Fibroblast of lung (primary cell): Measurements from ENCODE around the gene KRT7.

Experiments
- EZH2 ChIP-seq: IDR thresholded peaks from 2 replicates; pipeline ENCODE4 v1.5.1; 2012; ENCODE audit warnings: low read length, control low read depth, mild to moderate bottlenecking; ENCODE audit errors: missing control alignments
- TF ChIP-seq, protein P1 (sequence below), 2 donors: IDR thresholded peaks in 1 of 2; conservative IDR thresholded peaks in 1 of 2; 1 replicate in 1 of 2; 2 replicates in 1 of 2; pipeline ENCODE4 v1.5.1; 2011 to 2012; ENCODE audit warnings: low read length in 2 of 2, control low read depth in 1 of 2, inconsistent platforms in 1 of 2, low read depth in 1 of 2, mild to moderate bottlenecking in 1 of 2

DNA sequence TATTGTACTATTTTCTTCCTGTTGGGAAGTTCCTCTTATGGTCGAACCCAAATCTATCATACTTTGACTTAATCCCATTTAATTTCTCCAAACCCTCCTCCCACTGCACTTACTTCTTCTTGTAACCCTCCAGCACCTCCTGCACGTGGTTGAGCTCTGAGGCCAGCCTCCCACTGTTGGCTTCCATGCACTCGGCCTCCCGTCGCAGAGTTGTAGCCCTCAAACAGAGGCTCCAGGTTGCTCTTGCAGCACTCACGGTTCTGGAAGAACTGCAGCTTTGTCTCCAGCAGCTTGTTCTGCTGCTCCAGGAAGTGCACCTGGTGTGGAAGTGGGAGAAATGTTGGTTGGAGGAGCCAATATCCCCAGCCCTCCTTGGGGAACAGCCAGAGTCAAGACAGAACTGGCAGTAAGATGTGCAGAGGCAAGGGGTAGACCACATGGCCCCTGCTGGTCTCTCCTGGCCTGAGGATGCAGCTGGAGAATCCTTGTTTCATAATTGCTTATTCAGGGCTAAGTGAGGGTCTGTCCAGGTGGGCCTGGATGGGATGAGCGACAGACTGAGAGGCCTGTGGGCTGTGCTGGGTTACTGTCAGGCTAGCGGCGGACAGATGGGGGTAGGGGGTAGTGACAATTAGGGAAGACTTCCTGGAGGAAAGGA is 23.0 kb downstream of the KRT7 start:
- TF ChIP-seq, protein P1, sequence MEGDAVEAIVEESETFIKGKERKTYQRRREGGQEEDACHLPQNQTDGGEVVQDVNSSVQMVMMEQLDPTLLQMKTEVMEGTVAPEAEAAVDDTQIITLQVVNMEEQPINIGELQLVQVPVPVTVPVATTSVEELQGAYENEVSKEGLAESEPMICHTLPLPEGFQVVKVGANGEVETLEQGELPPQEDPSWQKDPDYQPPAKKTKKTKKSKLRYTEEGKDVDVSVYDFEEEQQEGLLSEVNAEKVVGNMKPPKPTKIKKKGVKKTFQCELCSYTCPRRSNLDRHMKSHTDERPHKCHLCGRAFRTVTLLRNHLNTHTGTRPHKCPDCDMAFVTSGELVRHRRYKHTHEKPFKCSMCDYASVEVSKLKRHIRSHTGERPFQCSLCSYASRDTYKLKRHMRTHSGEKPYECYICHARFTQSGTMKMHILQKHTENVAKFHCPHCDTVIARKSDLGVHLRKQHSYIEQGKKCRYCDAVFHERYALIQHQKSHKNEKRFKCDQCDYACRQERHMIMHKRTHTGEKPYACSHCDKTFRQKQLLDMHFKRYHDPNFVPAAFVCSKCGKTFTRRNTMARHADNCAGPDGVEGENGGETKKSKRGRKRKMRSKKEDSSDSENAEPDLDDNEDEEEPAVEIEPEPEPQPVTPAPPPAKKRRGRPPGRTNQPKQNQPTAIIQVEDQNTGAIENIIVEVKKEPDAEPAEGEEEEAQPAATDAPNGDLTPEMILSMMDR (conservative IDR thresholded peaks at IDR 0.05 in 1 of 2, IDR thresholded peaks at IDR 0.05 in 1 of 2; ENCODE audit: low read depth in 1 of 2, low read length in 2 of 2): no peak
- TF ChIP-seq EZH2: no peak
